HG03039 (cell line): ENCODE data around the gene TNS3.

Source experiments
- ATAC-seq: cut with Tn5 transposase; IDR thresholded peaks from one replicate; pipeline ENCODE4 v1.9.1; 2021; ENCODE audit warnings: mild to moderate bottlenecking, moderate library complexity; ENCODE audit not compliant: unreplicated experiment

TNS3 gene

DNA sequence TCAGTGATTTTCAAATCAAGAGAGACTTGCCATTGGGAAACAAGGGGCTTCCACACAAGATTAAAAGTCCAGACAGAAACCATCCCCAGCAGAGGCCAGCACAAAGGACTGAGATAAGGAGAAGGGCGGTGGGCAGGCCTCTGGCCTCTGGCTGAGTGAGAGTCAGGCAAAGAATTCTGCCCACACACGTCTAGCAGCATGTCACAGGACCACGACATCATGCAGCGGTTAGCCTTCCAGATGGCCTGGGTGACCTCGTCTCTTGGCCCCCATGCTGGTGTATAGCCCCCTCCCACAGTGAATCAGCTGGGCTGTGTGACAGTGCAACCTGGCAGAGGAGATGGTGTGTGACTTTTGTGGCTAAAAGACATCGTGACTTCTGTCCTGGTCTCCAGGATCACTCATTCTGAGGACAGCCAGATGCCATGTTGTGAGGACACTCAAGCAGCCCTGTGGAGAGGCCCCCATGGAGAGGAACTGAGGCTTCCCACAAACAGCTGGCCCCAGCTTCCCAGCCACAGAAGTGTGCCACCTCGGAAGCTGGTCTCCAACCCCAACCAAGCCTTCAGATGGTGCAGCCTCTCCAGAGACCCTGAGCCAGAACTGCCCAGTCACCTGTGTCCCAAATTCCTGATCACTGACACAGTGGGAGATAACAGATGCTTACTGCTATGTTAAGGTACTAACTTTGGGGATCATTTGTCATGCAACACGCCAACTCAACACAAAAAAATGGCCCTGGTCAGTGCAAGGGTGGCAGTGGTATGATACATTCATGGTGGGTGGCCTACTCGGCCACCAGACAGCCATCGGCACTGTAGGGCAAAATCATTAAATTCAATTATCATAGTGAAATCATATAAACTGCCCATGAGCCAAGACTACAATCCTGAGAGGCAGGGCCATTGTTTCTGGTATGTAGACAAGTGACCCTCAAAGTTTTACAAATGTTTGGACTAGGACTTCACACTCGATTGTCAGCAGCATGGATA, 73.2 kb downstream of the TNS3 start:
- no peak for ATAC-seq

DNA sequence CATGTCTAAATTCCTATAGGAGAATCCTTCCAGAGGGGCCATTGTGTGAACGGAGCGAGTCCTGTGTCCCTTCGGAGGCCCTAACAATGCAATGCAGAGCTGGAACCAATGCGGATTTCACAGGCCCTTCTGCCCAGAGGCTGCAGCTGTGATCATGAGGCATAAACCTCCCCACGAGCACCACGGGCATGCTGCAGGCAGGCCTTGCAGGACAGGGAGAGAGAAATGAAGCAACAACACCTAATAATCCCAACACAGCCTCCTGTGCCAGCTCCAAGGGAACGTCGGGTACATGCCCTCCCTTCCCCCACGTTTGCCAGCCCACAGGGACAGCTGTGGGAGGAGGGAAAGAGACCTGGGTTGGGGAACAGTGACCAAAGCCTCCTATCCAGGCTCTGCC, 74.4 kb downstream of the TNS3 start:
- ATAC-seq, result no peak

- no peak for ATAC-seq
These were observed 75.2 kb downstream of the TNS3 start for GRCh38 chr7:47506382-47507339.

GRCh38 chr7:47505312-47506007, 76.5 kb downstream of the TNS3 start:
- no peak for ATAC-seq

- no peak for ATAC-seq
These were observed 77.2 kb downstream of the TNS3 start for GRCh38 chr7:47504551-47505311.

DNA sequence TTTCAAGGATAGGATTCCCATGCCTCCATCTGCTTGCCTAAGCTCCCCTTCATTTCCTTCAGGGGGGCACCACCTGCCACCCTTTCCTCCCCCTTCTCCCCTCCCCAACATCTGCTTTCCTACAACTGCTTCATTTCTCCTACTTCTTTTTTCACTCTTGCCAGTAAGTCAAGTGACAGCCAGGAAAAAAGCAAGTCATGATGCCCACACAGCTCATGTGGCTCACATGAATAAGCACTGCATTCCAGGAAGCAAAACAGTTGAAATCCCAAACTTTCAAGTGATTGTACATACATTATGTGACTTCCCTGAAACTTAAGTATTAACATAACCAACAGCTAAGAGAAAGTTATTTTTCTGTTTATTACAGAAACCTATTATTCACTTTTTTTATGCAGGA, 78.6 kb downstream of the TNS3 start:
- no peak for ATAC-seq

DNA sequence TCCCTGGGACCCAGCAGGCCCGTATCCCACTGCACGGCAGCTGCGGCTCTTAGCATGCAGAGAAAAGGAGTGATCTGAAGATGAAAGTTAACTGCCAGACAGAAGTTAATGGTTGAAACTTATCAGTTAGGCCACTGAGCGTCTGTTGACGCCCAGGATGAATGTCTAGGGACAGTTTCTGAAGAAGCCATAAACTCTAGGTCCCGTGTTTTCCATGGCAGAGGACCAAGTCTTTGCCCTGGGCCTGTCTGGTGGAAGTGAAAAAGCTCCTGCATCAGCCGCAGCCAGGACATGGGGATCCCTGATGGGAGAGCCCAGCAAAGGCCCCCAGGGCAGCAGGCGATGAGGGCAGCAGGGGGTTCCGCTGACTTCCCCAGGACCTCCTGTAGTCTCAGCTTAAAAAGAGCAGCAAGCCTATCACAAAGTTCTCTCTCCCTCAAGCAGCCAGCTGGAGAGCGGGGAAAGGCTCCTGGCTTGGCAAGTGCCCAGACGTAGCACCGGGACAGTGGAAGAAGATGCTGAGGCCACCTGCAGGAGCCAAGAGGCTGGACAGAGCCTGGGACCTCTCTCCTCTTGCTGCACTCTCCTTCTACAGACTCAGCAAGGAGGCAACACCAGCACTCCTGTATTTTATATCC, 79.6 kb downstream of the TNS3 start:
- no peak for ATAC-seq

GRCh38 chr7:47501406-47501805, 80.5 kb downstream of the TNS3 start:
- ATAC-seq, result no peak

GRCh38 chr7:47500103-47500563, 81.8 kb downstream of the TNS3 start:
- no peak for ATAC-seq

GRCh38 chr7:47498229-47499056, 83.5 kb downstream of the TNS3 start:
- no peak for ATAC-seq

DNA sequence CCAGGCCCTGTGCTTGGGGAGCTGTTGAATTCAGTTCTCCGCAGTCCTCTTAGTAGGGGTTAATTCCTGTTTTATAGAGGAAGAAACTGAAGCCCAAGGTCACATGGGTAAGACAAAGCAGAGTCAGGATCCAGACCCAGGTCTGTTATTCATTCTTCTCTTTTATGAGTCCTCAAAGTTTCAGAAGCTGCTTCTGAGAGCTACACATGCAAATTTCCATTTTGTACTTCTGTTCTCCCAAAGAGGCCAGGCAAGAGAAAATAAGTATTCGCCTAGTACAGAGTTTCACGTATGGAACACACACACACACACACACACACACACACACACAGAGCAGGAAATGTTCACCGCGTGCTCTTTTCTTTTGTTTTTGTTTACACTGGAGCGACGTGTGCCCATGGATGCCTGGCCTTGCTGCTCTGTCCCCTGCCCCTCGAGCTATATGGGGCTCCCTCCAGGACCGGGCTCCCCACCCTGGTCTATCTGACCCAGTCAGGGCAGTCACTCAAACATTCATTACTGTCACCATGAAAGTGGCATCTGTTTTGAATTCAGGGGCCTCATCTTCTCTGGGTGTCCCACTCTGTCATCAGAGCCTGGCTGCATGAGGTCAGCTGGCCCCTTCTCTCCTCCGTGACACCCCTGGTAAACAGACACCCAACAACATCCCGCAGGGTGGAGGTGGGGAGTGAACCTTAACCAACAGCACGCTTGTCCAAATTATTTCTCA, 84.4 kb downstream of the TNS3 start:
- peak; percentile 85 for ATAC-seq

- ATAC-seq, result no peak
These were observed 85.2 kb downstream of the TNS3 start for GRCh38 chr7:47496666-47497065.

DNA sequence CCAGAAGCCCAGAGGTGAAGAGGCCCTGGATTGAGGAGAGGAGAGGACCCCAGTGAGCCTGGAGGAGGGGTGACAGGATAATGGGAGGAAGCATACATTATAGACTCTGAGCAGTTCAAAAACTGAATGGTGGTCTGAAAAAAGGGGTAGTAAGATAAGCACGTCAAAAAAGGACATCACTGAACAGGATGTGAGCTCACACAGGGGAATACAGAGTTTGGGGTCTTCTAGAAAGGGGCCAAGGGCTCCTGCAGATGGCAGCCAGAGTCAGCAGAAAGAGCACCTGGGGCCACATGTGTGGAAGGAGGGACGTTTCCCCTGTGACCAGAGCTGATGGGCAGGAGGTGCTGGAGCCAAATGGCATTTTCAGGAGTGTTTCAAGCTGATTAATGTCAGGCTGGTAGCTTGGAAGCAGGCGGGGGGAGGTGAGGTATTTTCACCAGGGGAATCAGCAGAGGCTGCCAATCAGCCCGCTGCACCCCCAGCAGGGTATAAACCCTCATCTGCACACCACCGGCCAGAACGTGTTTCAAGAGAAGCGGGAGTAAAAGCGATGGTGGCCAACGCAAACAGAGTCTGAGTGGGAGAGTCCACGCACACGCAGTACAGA, 85.8 kb downstream of the TNS3 start:
- no peak for ATAC-seq

GRCh38 chr7:47493976-47494911, 87.7 kb downstream of the TNS3 start:
- ATAC-seq, result no peak

- no peak for ATAC-seq
These were observed 89.1 kb downstream of the TNS3 start for GRCh38 chr7:47492716-47493325.
